Measurements from ENCODE around the gene SAMHD1. TPM values are rescaled to one million over a fixed set of nuclear protein-coding genes. Genes with fewer than 3 reads are reported as not detected.

SAMHD1 gene
- total RNA-seq, 2 experiments from 2014 or later = 10.6 to 20.8 TPM

GRCh38 chr20:36860811-36861624 is 90.5 kb downstream of the SAMHD1 start:
- H3K4me3 ChIP-seq (ENCODE audit: low read depth, low read length, poor library complexity, severe bottlenecking) = peak overlapping the region; percentile 28
- CTCF ChIA-PET (ENCODE audit: unreplicated experiment) = interaction anchor here (0.6 to 1.1 kb wide), 2 partner anchors 12 to 24 kb away, joined by 3 read pairs; no protein-coding TSS in a partner anchor

DNA sequence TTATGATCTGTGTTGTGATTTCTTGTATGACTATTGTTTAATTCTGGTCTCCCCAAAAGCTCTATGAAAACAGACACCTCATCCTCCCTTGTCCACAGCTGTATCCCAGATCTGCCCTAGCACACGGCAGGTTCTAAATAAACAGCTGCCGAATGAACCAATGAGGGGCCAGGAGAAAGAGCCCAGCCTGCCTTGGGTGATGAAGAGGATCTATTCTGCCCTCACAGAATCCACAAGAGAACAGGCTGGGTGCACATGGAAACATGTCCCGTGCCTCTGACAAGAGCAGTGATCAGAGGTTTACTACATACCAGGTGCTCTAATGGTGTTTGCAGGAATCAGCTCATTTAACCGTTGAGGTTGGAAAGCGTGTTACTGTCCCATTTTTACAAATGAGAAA is 91.2 kb downstream of the SAMHD1 start:
- ChIA-PET CTCF (ENCODE audit: unreplicated experiment) (no interaction called here), POLR2A (interaction anchor here (1.2 to 4.4 kb wide), 2 partner anchors 13 to 25 kb away, joined by 4 to 15 read pairs; no protein-coding TSS in a partner anchor)
- peak overlapping the region; percentile 62 for H3K4me2 ChIP-seq (ENCODE audit: low read length)
- no peaks in the 10 kb centered on the region for H3K36me3 ChIP-seq (ENCODE audit: insufficient read depth, low read length)
- no peak overlapping the region for H2AFZ ChIP-seq (ENCODE audit: low read length)
- BruUV-seq (replicated peaks) = no TSS peak
- H3K4me3 ChIP-seq (ENCODE audit: low read depth, low read length, poor library complexity, severe bottlenecking) = no peak overlapping the region
- no peaks in the 10 kb centered on the region for H3K9me2 ChIP-seq (ENCODE audit: insufficient read depth, low read length)
- H3K4me1 ChIP-seq (ENCODE audit: insufficient read depth, low read length, poor library complexity, severe bottlenecking) = peaks cover 51% of the 10 kb centered on the region
- TF ChIP-seq, protein P1, sequence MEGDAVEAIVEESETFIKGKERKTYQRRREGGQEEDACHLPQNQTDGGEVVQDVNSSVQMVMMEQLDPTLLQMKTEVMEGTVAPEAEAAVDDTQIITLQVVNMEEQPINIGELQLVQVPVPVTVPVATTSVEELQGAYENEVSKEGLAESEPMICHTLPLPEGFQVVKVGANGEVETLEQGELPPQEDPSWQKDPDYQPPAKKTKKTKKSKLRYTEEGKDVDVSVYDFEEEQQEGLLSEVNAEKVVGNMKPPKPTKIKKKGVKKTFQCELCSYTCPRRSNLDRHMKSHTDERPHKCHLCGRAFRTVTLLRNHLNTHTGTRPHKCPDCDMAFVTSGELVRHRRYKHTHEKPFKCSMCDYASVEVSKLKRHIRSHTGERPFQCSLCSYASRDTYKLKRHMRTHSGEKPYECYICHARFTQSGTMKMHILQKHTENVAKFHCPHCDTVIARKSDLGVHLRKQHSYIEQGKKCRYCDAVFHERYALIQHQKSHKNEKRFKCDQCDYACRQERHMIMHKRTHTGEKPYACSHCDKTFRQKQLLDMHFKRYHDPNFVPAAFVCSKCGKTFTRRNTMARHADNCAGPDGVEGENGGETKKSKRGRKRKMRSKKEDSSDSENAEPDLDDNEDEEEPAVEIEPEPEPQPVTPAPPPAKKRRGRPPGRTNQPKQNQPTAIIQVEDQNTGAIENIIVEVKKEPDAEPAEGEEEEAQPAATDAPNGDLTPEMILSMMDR (conservative IDR thresholded peaks at IDR 0.05; ENCODE audit: low read length) = no peak
- no peak for TF ChIP-seq EZH2phosphoT487 (IDR thresholded peaks at IDR 0.05; ENCODE audit: borderline replicate concordance, low read depth, low read length)
- no peaks in the 10 kb centered on the region for H4K20me1 ChIP-seq (ENCODE audit: insufficient read depth, low read length)
- H3K9me3 ChIP-seq (ENCODE audit: low read length) = no peaks in the 10 kb centered on the region
- no peaks in the 10 kb centered on the region for H3K79me2 ChIP-seq (ENCODE audit: insufficient read depth, low read depth, low read length)
- DNase-seq (ENCODE audit: low spot score) = no peak
- H3K27ac ChIP-seq (ENCODE audit: low read depth, low read length, poor library complexity, severe bottlenecking) = no peak overlapping the region
- intact Hi-C loops (cut with micrococcal nuclease; ENCODE audit: unreplicated experiment) = loop anchor here (5.0 kb wide), 1 partner anchor 88 kb away; the partner anchor contains the start of gene DSN1

More at GRCh38 chr20:36860811-36861624, 90.5 kb downstream of the SAMHD1 start:
- no peak overlapping the region for H3K27ac ChIP-seq (ENCODE audit: low read depth, low read length, poor library complexity, severe bottlenecking)
- TF ChIP-seq EZH2phosphoT487 (IDR thresholded peaks at IDR 0.05; ENCODE audit: borderline replicate concordance, low read depth, low read length) = no peak
- TF ChIP-seq, protein P1 (conservative IDR thresholded peaks at IDR 0.05; ENCODE audit: low read length) = no peak
- no peaks in the 10 kb centered on the region for H4K20me1 ChIP-seq (ENCODE audit: insufficient read depth, low read length)
- DNase-seq (ENCODE audit: low spot score) = no peak
- H3K36me3 ChIP-seq (ENCODE audit: insufficient read depth, low read length) = no peaks in the 10 kb centered on the region
- H3K4me1 ChIP-seq (ENCODE audit: insufficient read depth, low read length, poor library complexity, severe bottlenecking) = peaks cover 51% of the 10 kb centered on the region
- intact Hi-C loops (cut with micrococcal nuclease; ENCODE audit: unreplicated experiment) = loop anchor here (5.0 kb wide), 1 partner anchor 89 kb away; the partner anchor contains the start of gene DSN1
- H3K79me2 ChIP-seq (ENCODE audit: insufficient read depth, low read depth, low read length) = no peaks in the 10 kb centered on the region
- H2AFZ ChIP-seq (ENCODE audit: low read length) = no peak overlapping the region
- H3K4me2 ChIP-seq (ENCODE audit: low read length) = peak overlapping the region; percentile 62
- H3K9me2 ChIP-seq (ENCODE audit: insufficient read depth, low read length) = no peaks in the 10 kb centered on the region
- no TSS peak for BruUV-seq (replicated peaks)
- no peaks in the 10 kb centered on the region for H3K9me3 ChIP-seq (ENCODE audit: low read length)
- POLR2A ChIA-PET = interaction anchor here (0.5 to 4.4 kb wide), 4 partner anchors 8 to 257 kb away, joined by 3 to 15 read pairs (median 4); no protein-coding TSS in a partner anchor
